GM12891 (cell line): Measurements from ENCODE around the gene ZBTB12.

Source experiments
- POLR2A ChIP-seq: IDR thresholded peaks from 2 replicates; pipeline ENCODE4 v1.6.1; 2011; ENCODE audit warnings: low read depth, low read length, control low read depth
- POLR2AphosphoS5 ChIP-seq: IDR thresholded peaks from 2 replicates; pipeline ENCODE4 v1.6.1; 2011; ENCODE audit warnings: low read depth, low read length, control low read depth

DNA sequence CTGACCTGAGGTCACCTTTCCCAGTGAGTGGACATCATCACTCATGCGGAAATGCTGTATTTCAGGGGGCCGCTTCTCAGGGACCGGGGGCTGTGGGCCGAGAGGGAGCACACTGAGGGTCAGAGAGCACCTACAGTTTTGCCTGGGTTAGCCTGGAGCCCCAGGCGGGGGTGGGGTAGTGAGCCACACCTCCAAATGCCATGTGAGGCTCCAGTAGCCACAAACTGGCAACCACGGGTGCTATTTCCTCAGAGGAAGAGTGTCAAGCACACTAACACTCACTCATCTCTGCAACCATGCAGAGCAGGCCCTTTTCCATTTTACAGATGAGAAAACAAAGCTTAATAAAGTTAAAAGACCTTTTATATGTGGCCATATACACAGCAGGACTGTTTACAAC is 9.1 kb downstream of the ZBTB12 start:
- TF ChIP-seq POLR2A: no peak
- no peak for TF ChIP-seq POLR2AphosphoS5
